Measurements from ENCODE around the gene SARDH.
"Not testable (repeated sequence)": the region's sequence is repeated elsewhere in the genome, so short reads cannot be mapped to it uniquely, and the experiment has no call there.

SARDH gene

GRCh38 chr9:133758228-133758627 lies 20.1 kb upstream of the SARDH start:
- no peak for DNase-seq

GRCh38 chr9:133754688-133755227 lies 16.6 kb upstream of the SARDH start:
- no peak for DNase-seq

GRCh38 chr9:133754187-133754586 lies 16.0 kb upstream of the SARDH start:
- DNase-seq, result no peak

GRCh38 chr9:133752739-133753446 lies 14.7 kb upstream of the SARDH start:
- no peak for DNase-seq

GRCh38 chr9:133750982-133751649 lies 13.0 kb upstream of the SARDH start:
- no peak for DNase-seq

GRCh38 chr9:133747309-133747708 lies 9.2 kb upstream of the SARDH start:
- DNase-seq, result no peak

GRCh38 chr9:133744528-133744927 lies 6.4 kb upstream of the SARDH start:
- not testable (repeated sequence) for DNase-seq

- peak; percentile 75 for DNase-seq
These were observed 4.8 kb upstream of the SARDH start for GRCh38 chr9:133742849-133743444.

- no peak for DNase-seq
These were observed 4.1 kb upstream of the SARDH start for GRCh38 chr9:133742251-133742650.

- DNase-seq, result no peak
These were observed 3.6 kb upstream of the SARDH start for GRCh38 chr9:133741716-133742115.

- no peak for DNase-seq
These were observed 2.8 kb upstream of the SARDH start for GRCh38 chr9:133740911-133741310.

GRCh38 chr9:133739408-133740280 lies 1.5 kb upstream of the SARDH start:
- DNase-seq, result no peak

- no peak for DNase-seq
These were observed 581 bp upstream of the SARDH start for GRCh38 chr9:133738640-133739225.

- no peak for DNase-seq
These were observed 930 bp downstream of the SARDH start for GRCh38 chr9:133737071-133737773.

- DNase-seq, result no peak
These were observed 2.2 kb downstream of the SARDH start for GRCh38 chr9:133735931-133736330.

- no peak for DNase-seq
These were observed 2.8 kb downstream of the SARDH start for GRCh38 chr9:133735415-133735775.

- DNase-seq, result no peak
These were observed 3.4 kb downstream of the SARDH start for GRCh38 chr9:133734590-133735414.

- no peak for DNase-seq
These were observed 4.2 kb downstream of the SARDH start for GRCh38 chr9:133733796-133734533.

GRCh38 chr9:133733421-133733795 lies 4.7 kb downstream of the SARDH start:
- DNase-seq, result no peak
